ENCODE results near the gene FAM53B.

Gene FAM53B

GRCh38 chr10:124700293-124701037 lies 43.7 kb downstream of the FAM53B start:
- no peak for TF ChIP-seq CTCF (IDR thresholded peaks at IDR 0.05; ENCODE audit: low read depth, low read length)
- Histone ChIP-seq H3K36me3 (peaks cover 48% of the 10 kb centered on the region), H3K27me3 (ENCODE audit: insufficient read depth, low read depth, severe bottlenecking) (no peaks in the 10 kb centered on the region), H3K27ac (no peak overlapping the region; the same call in 1 of the 2 replicates), H3K4me3 (ENCODE audit: low read depth, low read length) (no peak overlapping the region), H3K9me3 (ENCODE audit: severe bottlenecking) (no peaks in the 10 kb centered on the region)
- DNase-seq, result no peak

DNA sequence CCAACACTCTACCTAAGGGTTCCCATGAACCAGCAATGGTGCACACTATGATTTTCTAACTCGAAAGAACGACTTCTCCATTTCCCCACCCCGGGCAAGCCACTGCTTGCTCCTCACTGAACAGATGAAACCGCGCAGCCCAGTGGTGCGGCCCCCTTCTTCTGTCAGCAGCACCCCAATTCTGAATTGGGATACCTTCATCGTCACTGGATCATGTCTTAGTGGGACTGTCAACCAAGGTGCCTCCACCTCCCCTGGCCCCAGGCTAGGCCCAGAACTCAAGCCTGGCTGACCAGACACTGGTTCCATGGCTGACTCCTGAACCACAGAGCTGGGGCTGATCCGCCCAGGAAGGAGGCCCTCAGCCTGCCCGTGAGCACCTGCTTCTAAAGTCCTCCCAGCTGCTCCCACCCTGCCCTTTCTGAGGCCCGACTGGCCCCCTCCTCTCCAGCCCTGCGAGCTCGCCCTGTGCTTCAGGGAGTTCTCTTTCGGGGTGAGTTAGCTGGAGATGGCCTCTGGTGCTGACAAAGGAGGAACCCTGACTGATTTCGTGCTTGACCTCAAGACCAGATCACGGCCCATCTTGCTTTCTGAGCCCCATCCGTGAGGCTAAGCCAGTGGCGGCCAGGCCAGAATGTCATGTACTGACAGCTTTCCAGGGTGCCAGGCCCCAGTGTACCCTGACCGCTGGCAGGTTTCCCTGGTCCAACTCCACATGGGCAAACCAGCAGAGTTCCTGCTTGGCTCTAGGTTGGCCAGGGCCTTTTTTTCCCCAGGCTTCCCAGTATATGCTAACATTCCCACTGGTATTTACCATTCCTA lies 44.5 kb downstream of the FAM53B start:
- Histone ChIP-seq H3K9me3 (ENCODE audit: severe bottlenecking) (no peaks in the 10 kb centered on the region), H3K4me3 (ENCODE audit: low read depth, low read length) (no peak overlapping the region), H3K27ac (no peak overlapping the region), H3K36me3 (peaks cover 48% of the 10 kb centered on the region), H3K27me3 (ENCODE audit: insufficient read depth, low read depth, severe bottlenecking) (no peaks in the 10 kb centered on the region)
- DNase-seq, result no peak
- no peak for TF ChIP-seq CTCF (IDR thresholded peaks at IDR 0.05; ENCODE audit: low read depth, low read length)

- no peak for DNase-seq
- no peak for TF ChIP-seq CTCF (IDR thresholded peaks at IDR 0.05; ENCODE audit: low read depth, low read length)
- Histone ChIP-seq H3K27me3 (ENCODE audit: insufficient read depth, low read depth, severe bottlenecking) (no peaks in the 10 kb centered on the region), H3K4me3 (ENCODE audit: low read depth, low read length) (no peak overlapping the region), H3K36me3 (peaks cover 42% of the 10 kb centered on the region), H3K27ac (no peak overlapping the region), H3K9me3 (ENCODE audit: severe bottlenecking) (no peaks in the 10 kb centered on the region)
Observed at GRCh38 chr10:124698545-124699469, 45.4 kb downstream of the FAM53B start.

DNA sequence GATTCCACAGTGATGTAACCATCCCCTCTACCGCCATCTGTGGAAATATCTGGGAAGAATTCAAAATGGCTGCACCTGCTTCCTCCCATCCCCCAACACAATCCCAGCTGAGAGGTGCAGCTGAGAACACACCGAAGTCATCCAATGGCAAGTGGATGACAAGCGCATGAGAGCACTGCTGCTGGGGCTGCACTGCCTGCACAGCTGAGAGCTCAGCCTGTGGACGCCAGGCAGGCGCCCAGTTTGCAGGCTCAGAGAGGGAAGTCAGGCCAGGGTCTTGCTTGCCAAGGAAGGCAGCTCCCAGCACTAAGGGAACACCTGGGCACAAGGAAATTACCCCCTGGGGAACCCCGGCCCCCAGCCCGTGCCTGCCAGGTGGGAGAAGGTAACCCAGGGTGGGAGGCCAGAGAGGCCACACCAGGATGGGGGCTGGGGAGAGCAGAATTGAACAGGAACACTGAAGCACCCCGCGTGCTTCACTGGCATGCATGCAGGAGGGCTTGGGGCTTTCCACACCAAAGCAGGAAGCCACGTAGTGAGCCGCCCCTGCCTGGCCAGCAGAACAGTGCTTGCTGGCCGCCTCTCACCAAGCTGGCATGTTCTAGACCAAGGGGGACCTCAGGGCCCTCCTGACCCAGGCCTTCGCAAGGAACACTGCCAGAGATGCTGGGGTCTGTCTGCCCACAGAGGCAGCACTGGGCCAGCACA lies 46.2 kb downstream of the FAM53B start:
- DNase-seq, result peak; percentile 27
- H3K27me3 ChIP-seq (ENCODE audit: insufficient read depth, low read depth, severe bottlenecking), result no peaks in the 10 kb centered on the region
- 0 out of 2 replicates have a peak, but pooled peaks have one; percentile 7 for TF ChIP-seq CTCF (IDR thresholded peaks at IDR 0.05; ENCODE audit: low read depth, low read length)
- H3K9me3 ChIP-seq (ENCODE audit: severe bottlenecking), result no peaks in the 10 kb centered on the region
- H3K27ac ChIP-seq, result no peak overlapping the region
- peaks cover 35% of the 10 kb centered on the region for H3K36me3 ChIP-seq
- no peak overlapping the region for H3K4me3 ChIP-seq (ENCODE audit: low read depth, low read length)

GRCh38 chr10:124697443-124697836 lies 46.7 kb downstream of the FAM53B start:
- H3K9me3 ChIP-seq (ENCODE audit: severe bottlenecking), result no peaks in the 10 kb centered on the region
- H3K4me3 ChIP-seq (ENCODE audit: low read depth, low read length), result no peak overlapping the region
- no peak overlapping the region for H3K27ac ChIP-seq
- H3K36me3 ChIP-seq, result peaks cover 29% of the 10 kb centered on the region
- TF ChIP-seq CTCF (IDR thresholded peaks at IDR 0.05; ENCODE audit: low read depth, low read length), result no peak
- no peaks in the 10 kb centered on the region for H3K27me3 ChIP-seq (ENCODE audit: insufficient read depth, low read depth, severe bottlenecking)
- no peak for DNase-seq

Measured in WERI-Rb-1 (cell line).